SU-DHL-6 (cell line): ENCODE results near the gene PRKCE.

Experiments
- H2AFZ ChIP-seq: fragments of 200-600 bp; sonication (generic); 2 replicates; pipeline ENCODE4 v1.6.1; 2014; ENCODE audit warnings: low read depth, mild to moderate bottlenecking, moderate library complexity, mixed read lengths, antibody characterized with exemption, low read length; ENCODE audit not compliant: severe bottlenecking
- H3F3A ChIP-seq: fragments of 200-600 bp; shearing (Covaris generic); 2 replicates; pipeline ENCODE4 v1.6.0; 2016; ENCODE audit warnings: antibody characterized with exemption, mild to moderate bottlenecking; ENCODE audit not compliant: insufficient read depth
- H3K27ac ChIP-seq: fragments of 200-600 bp; sonication (generic); 2 replicates; pipeline ENCODE4 v1.5.1; 2016; ENCODE audit warnings: low read depth, mild to moderate bottlenecking, low read length, moderate library complexity, mixed read lengths
- H3K27me3 ChIP-seq: fragments of 200-600 bp; sonication (generic), shearing (Covaris generic); 2 replicates; pipeline ENCODE4 v1.6.0; 2014; ENCODE audit warnings: mild to moderate bottlenecking, low read length
- H3K36me3 ChIP-seq: fragments of 200-600 bp; sonication (generic); 2 replicates; pipeline ENCODE4 v1.6.1; 2014; ENCODE audit warnings: mild to moderate bottlenecking, low read length, mixed read lengths
- H3K4me2 ChIP-seq: fragments of 300-600, 200-600 bp; shearing (Covaris generic), sonication (generic); 2 replicates; pipeline ENCODE4 v1.6.0; 2014; ENCODE audit warnings: low read length, low read depth, mild to moderate bottlenecking; ENCODE audit not compliant: poor library complexity, severe bottlenecking
- H3K4me3 ChIP-seq: fragments of 200-600 bp; sonication (generic); 2 replicates; pipeline ENCODE4 v1.5.1; 2014; ENCODE audit warnings: antibody characterized with exemption, low read length, mild to moderate bottlenecking, mixed read lengths; ENCODE audit not compliant: insufficient read depth, poor library complexity, severe bottlenecking
- H3K79me2 ChIP-seq: fragments of 200-600 bp; sonication (generic); 2 replicates; pipeline ENCODE4 v1.6.1; 2014; ENCODE audit warnings: mild to moderate bottlenecking, low read length, moderate library complexity; ENCODE audit not compliant: insufficient read depth
- H3K9ac ChIP-seq: fragments of 200-600 bp; sonication (generic); 2 replicates; pipeline ENCODE4 v1.7.0; 2014; ENCODE audit warnings: mild to moderate bottlenecking, low read length
- H3K9me2 ChIP-seq: fragments of 200-600 bp; sonication (generic); replicated peaks from 2 replicates; pipeline ENCODE4 v1.6.1; 2014; ENCODE audit warnings: low read length; ENCODE audit not compliant: insufficient read depth
- H3K9me3 ChIP-seq: fragments of 200-600 bp; sonication (generic); 2 replicates; pipeline ENCODE4 v1.6.1; 2014; ENCODE audit warnings: low read length, mixed read lengths; ENCODE audit not compliant: insufficient read depth
- H4K20me1 ChIP-seq: fragments of 200-600 bp; sonication (generic); 2 replicates; pipeline ENCODE4 v1.6.1; 2014; ENCODE audit warnings: low read depth, mild to moderate bottlenecking, antibody characterized with exemption, low read length, moderate library complexity, mixed read lengths
- CTCF ChIP-seq: fragments of 200-600 bp; sonication (generic); IDR thresholded peaks from one replicate; pipeline ENCODE4 v1.5.1; 2017; ENCODE audit warnings: antibody characterized with exemption, mild to moderate bottlenecking, low read length, moderate library complexity; ENCODE audit not compliant: insufficient read depth, poor library complexity, severe bottlenecking
- EZH2phosphoT487 ChIP-seq: fragments of 200-600 bp; sonication (generic), shearing (Covaris generic); conservative IDR thresholded peaks from 2 replicates; pipeline ENCODE4 v1.6.1; 2018; ENCODE audit warnings: mild to moderate bottlenecking, antibody characterized with exemption, low read length, moderate library complexity, mixed read lengths

PRKCE gene

DNA sequence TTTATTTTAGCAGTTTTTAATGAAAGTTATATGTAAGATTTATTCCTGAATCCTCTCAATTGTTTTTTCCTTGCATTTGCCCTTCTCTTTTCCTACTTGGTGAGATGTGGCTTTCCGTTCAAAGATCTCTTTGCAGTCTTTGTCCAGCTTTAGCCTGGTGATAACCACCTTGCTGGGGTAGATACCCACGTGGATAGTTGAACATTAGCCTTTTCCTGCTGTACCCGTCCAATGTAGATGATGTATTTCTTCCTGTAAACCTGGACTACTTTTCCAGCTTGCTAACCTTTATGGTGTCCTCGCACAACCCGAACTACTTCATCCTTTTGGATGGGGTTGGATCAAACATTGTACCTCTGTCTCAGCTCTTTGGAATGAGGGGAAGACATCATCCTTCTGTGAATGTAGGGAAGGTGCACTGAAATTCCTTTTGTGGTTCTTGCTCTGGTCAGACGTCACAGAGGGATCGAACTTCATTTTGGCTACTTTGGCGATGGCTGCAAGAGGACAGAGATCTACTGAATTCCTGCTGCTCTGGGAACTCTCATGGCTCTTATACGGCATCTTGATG, 352.5 kb downstream of the PRKCE start:
- Histone ChIP-seq H3K9ac (no peak overlapping the region), H3K79me2 (no peaks in the 10 kb centered on the region), H3K9me2 (no peaks in the 10 kb centered on the region), H4K20me1 (no peaks in the 10 kb centered on the region), H3F3A (no peaks in the 10 kb centered on the region), H3K4me3 (no peak overlapping the region), H3K36me3 (no peaks in the 10 kb centered on the region), H2AFZ (no peak overlapping the region), H3K27ac (no peak overlapping the region), H3K9me3 (no peaks in the 10 kb centered on the region), H3K27me3 (no peaks in the 10 kb centered on the region), H3K4me2 (no peak overlapping the region)
- TF ChIP-seq EZH2phosphoT487: no peak
- no peak for TF ChIP-seq CTCF

DNA sequence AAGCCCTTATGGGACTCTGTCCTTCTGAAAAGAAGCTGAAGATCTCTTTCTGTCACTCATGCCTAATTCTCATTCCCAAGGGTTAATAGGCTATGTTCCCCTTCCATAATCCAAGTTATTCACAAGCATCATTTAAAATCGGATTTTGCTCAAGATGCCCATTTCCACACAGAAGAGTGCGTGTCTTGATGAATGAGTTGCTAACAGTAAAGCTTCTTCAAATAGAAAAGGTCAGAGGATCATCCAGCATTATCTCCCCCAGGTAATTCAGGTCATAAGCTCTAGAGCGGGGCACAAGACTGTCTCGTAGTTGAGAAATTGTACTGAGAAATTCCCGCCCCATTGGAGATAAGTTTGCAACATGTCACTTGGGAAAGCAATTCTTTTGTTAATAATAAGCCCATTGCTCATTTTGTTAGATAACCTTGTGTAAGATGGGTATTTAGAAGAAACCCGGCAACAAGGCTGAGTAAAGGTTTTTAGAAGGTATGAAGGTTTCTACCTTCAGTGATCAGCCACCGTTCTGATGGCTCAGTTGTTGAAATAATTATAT, 355.1 kb downstream of the PRKCE start:
- Histone ChIP-seq H3F3A (no peaks in the 10 kb centered on the region), H3K9me2 (no peaks in the 10 kb centered on the region), H3K36me3 (no peaks in the 10 kb centered on the region), H3K4me3 (no peak overlapping the region), H2AFZ (no peak overlapping the region), H4K20me1 (no peaks in the 10 kb centered on the region), H3K27me3 (no peaks in the 10 kb centered on the region), H3K27ac (no peak overlapping the region), H3K4me2 (no peak overlapping the region), H3K9ac (no peak overlapping the region), H3K79me2 (no peaks in the 10 kb centered on the region), H3K9me3 (no peaks in the 10 kb centered on the region)
- TF ChIP-seq EZH2phosphoT487 (no peak), CTCF (no peak)

- no peaks in the 10 kb centered on the region for H3F3A ChIP-seq
- H3K36me3 ChIP-seq: no peaks in the 10 kb centered on the region
- H3K27me3 ChIP-seq: no peaks in the 10 kb centered on the region
- no peaks in the 10 kb centered on the region for H3K9me2 ChIP-seq
- no peak overlapping the region for H3K4me2 ChIP-seq
- H3K27ac ChIP-seq: no peak overlapping the region
- no peak overlapping the region for H2AFZ ChIP-seq
- no peak for TF ChIP-seq EZH2phosphoT487
- TF ChIP-seq CTCF: no peak
- no peak overlapping the region for H3K9ac ChIP-seq
- no peaks in the 10 kb centered on the region for H3K79me2 ChIP-seq
- H3K4me3 ChIP-seq: no peak overlapping the region
- no peaks in the 10 kb centered on the region for H4K20me1 ChIP-seq
- no peaks in the 10 kb centered on the region for H3K9me3 ChIP-seq
Observed at GRCh38 chr2:46007412-46007811, 355.9 kb downstream of the PRKCE start.
